OCI-LY7 (cell line): ENCODE results near the gene GPR84.

Source experiments
- EZH2phosphoT487 ChIP-seq: fragments of 200-600 bp; sonication (generic); IDR thresholded peaks from 2 replicates; pipeline ENCODE4 v1.6.1; 2018; ENCODE audit warnings: low read depth, borderline replicate concordance, mild to moderate bottlenecking, mixed run types, antibody characterized with exemption, low read length, moderate library complexity, mixed read lengths
- TF ChIP-seq, protein P1 (sequence below): fragments of 200-600 bp; sonication (generic); conservative IDR thresholded peaks from 2 replicates; pipeline ENCODE4 v1.5.1; 2014; ENCODE audit warnings: mild to moderate bottlenecking, antibody characterized with exemption, low read length, moderate library complexity, mixed read lengths

DNA sequence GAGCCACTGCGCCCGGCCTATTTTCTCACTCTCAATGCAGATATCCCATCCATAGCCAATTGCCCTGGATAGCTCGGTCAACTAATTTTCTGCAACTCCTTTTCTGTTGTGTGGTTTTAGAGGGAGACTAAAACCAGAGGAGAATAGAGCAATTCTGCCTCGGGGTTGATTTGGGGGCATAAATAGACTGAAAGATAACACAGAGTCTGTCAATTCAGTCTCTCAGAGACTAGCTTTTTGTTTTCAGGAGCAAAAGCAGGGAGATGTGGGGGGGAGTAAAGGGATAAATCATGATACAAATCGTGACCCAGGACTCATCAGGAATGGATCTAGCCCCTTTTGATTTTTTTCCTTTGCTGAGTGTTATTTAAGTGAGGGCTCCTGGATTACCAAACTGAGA, 32.8 kb downstream of the GPR84 start:
- TF ChIP-seq, protein P1, sequence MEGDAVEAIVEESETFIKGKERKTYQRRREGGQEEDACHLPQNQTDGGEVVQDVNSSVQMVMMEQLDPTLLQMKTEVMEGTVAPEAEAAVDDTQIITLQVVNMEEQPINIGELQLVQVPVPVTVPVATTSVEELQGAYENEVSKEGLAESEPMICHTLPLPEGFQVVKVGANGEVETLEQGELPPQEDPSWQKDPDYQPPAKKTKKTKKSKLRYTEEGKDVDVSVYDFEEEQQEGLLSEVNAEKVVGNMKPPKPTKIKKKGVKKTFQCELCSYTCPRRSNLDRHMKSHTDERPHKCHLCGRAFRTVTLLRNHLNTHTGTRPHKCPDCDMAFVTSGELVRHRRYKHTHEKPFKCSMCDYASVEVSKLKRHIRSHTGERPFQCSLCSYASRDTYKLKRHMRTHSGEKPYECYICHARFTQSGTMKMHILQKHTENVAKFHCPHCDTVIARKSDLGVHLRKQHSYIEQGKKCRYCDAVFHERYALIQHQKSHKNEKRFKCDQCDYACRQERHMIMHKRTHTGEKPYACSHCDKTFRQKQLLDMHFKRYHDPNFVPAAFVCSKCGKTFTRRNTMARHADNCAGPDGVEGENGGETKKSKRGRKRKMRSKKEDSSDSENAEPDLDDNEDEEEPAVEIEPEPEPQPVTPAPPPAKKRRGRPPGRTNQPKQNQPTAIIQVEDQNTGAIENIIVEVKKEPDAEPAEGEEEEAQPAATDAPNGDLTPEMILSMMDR, result no peak
- TF ChIP-seq EZH2phosphoT487, result no peak
